ENCODE results near the gene AP3S2.

The AP3S2 gene

GRCh38 chr15:89826671-89827655 is 66.8 kb downstream of the AP3S2 start:
- H3K27me3 ChIP-seq (ENCODE audit: insufficient read depth, low read length, poor library complexity) = no peaks in the 10 kb centered on the region
- H3K36me3 ChIP-seq (ENCODE audit: insufficient read depth, low read length) = no peaks in the 10 kb centered on the region
- H3K79me2 ChIP-seq (ENCODE audit: insufficient read depth, low read length) = no peaks in the 10 kb centered on the region
- no peak for TF ChIP-seq EZH2 (IDR thresholded peaks at IDR 0.05; ENCODE audit: borderline replicate concordance, low read depth, low read length, severe bottlenecking)
- TF ChIP-seq CTCF (IDR thresholded peaks at IDR 0.05; ENCODE audit: borderline replicate concordance, extremely low read depth, low read length, poor library complexity, severe bottlenecking) = no peak
- DNase-seq (no peak), ATAC-seq (ENCODE audit: insufficient read depth, low read depth) (no peak)
- no peak overlapping the region for H2AFZ ChIP-seq (ENCODE audit: low read depth, low read length)
- H3K9ac ChIP-seq (ENCODE audit: low read depth, low read length) = no peak overlapping the region
- H3K4me3 ChIP-seq (ENCODE audit: low read depth in 1 of 2, low read length in 2 of 2) = no peak overlapping the region
- no peak overlapping the region for H3K4me2 ChIP-seq (ENCODE audit: insufficient read depth, low read length)
- no peaks in the 10 kb centered on the region for H4K20me1 ChIP-seq (ENCODE audit: insufficient read depth, low read length)
- H3K27ac ChIP-seq (ENCODE audit: low read length) = no peak overlapping the region
- H3K4me1 ChIP-seq (ENCODE audit: insufficient read depth, low read length) = no peaks in the 10 kb centered on the region
- no peaks in the 10 kb centered on the region for H3K9me3 ChIP-seq (ENCODE audit: insufficient read depth, low read length, severe bottlenecking)

- no peaks in the 10 kb centered on the region for H3K79me2 ChIP-seq (ENCODE audit: insufficient read depth, low read length)
- TF ChIP-seq CTCF (IDR thresholded peaks at IDR 0.05; ENCODE audit: borderline replicate concordance, extremely low read depth, low read length, poor library complexity, severe bottlenecking) = no peak
- TF ChIP-seq EZH2 (IDR thresholded peaks at IDR 0.05; ENCODE audit: borderline replicate concordance, low read depth, low read length, severe bottlenecking) = no peak
- ATAC-seq (ENCODE audit: insufficient read depth, low read depth) (no peak), DNase-seq (no peak)
- no peaks in the 10 kb centered on the region for H4K20me1 ChIP-seq (ENCODE audit: insufficient read depth, low read length)
- H3K9me3 ChIP-seq (ENCODE audit: insufficient read depth, low read length, severe bottlenecking) = no peaks in the 10 kb centered on the region
- H3K36me3 ChIP-seq (ENCODE audit: insufficient read depth, low read length) = no peaks in the 10 kb centered on the region
- H3K9ac ChIP-seq (ENCODE audit: low read depth, low read length) = no peak overlapping the region
- H3K4me3 ChIP-seq (ENCODE audit: low read depth in 1 of 2, low read length in 2 of 2) = no peak overlapping the region
- no peak overlapping the region for H3K27ac ChIP-seq (ENCODE audit: low read length)
- H2AFZ ChIP-seq (ENCODE audit: low read depth, low read length) = no peak overlapping the region
- H3K27me3 ChIP-seq (ENCODE audit: insufficient read depth, low read length, poor library complexity) = no peaks in the 10 kb centered on the region
- no peaks in the 10 kb centered on the region for H3K4me1 ChIP-seq (ENCODE audit: insufficient read depth, low read length)
- H3K4me2 ChIP-seq (ENCODE audit: insufficient read depth, low read length) = no peak overlapping the region
These were observed 68.4 kb downstream of the AP3S2 start for GRCh38 chr15:89825271-89825940.

- no peak overlapping the region for H3K9ac ChIP-seq (ENCODE audit: low read depth, low read length)
- no peak for DNase-seq
These were observed 69.3 kb downstream of the AP3S2 start for GRCh38 chr15:89824607-89824867.

More at GRCh38 chr15:89824607-89824867, 69.3 kb downstream of the AP3S2 start:
- Histone ChIP-seq H3K27me3 (ENCODE audit: insufficient read depth, low read length, poor library complexity) (no peaks in the 10 kb centered on the region), H3K4me3 (ENCODE audit: low read depth in 1 of 2, low read length in 2 of 2) (no peak overlapping the region), H3K79me2 (ENCODE audit: insufficient read depth, low read length) (no peaks in the 10 kb centered on the region), H4K20me1 (ENCODE audit: insufficient read depth, low read length) (no peaks in the 10 kb centered on the region), H3K27ac (ENCODE audit: low read length) (no peak overlapping the region), H2AFZ (ENCODE audit: low read depth, low read length) (no peak overlapping the region), H3K4me2 (ENCODE audit: insufficient read depth, low read length) (no peak overlapping the region), H3K36me3 (ENCODE audit: insufficient read depth, low read length) (no peaks in the 10 kb centered on the region), H3K9me3 (ENCODE audit: insufficient read depth, low read length, severe bottlenecking) (no peaks in the 10 kb centered on the region), H3K4me1 (ENCODE audit: insufficient read depth, low read length) (no peaks in the 10 kb centered on the region)
- TF ChIP-seq EZH2 (IDR thresholded peaks at IDR 0.05; ENCODE audit: borderline replicate concordance, low read depth, low read length, severe bottlenecking) (no peak), CTCF (IDR thresholded peaks at IDR 0.05; ENCODE audit: borderline replicate concordance, extremely low read depth, low read length, poor library complexity, severe bottlenecking) (no peak)
- no peak for ATAC-seq (ENCODE audit: insufficient read depth, low read depth)
